ENCODE data around the gene LAX1.

The LAX1 gene

DNA sequence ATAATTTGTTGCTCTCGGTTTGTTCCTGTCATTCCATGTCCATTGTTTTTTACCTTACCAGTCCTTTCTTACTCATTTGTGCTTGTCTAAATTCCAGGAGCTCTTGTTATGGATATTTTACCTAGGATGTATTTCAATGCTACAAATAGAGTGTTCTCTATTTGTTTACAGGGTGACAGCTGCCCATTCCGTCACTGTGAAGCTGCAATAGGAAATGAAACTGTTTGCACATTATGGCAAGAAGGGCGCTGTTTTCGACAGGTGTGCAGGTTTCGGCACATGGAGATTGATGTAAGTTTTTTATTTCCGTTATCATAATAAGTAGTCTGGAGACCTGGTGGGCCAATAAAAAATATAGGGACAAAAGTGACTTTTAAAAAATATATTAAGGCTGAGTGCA, 53.4 kb downstream of the LAX1 start:
- DNase-seq: no peak

DNA sequence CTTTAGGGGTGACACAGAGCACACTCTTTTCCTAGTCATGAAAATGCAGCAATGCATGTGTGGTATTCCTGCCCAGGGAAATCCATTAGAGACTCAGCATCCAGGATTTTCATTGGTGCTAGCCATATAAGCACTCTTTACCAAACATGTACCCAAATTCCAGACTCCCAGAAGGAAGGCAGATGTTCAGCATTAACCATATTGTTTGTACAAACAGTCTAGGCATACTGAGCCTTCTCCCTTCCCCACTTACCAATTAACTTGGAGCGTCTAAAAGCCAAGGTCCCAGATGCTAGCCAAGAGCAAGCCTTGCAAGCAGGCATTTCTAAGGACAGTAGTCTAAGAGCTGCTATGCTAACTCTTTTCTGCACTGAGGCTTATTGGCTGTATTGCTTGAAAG, 58.3 kb downstream of the LAX1 start:
- no peak for DNase-seq
